Endodermal cell (in vitro differentiated cells): ENCODE results near the gene ITFG1. TPM values are rescaled to one million over a fixed set of nuclear protein-coding genes. Genes with fewer than 3 reads are reported as not detected.

Experiments used
- DNase-seq: peaks from one replicate; pipeline ENCODE4 v3.0.0-alpha.2; 2017
- H3K27ac ChIP-seq: 2 replicates; pipeline ENCODE4 v1.5.1; 2013; ENCODE audit warnings: mild to moderate bottlenecking, low read depth, low read length, moderate library complexity
- H3K27me3 ChIP-seq: 2 replicates; pipeline ENCODE4 v1.6.1; 2013; ENCODE audit warnings: mild to moderate bottlenecking, low read length, moderate library complexity; ENCODE audit not compliant: insufficient read depth, control insufficient read depth, poor library complexity, severe bottlenecking
- H3K36me3 ChIP-seq: 2 replicates; pipeline ENCODE4 v1.7.0; 2013; ENCODE audit warnings: mild to moderate bottlenecking, low read length, moderate library complexity; ENCODE audit not compliant: control insufficient read depth, insufficient read depth
- H3K4me1 ChIP-seq: one replicate; pipeline ENCODE4 v1.7.0; 2013; ENCODE audit warnings: low read length; ENCODE audit not compliant: control insufficient read depth, insufficient read depth
- H3K4me3 ChIP-seq: 2 replicates; pipeline ENCODE4 v1.5.1; 2013; ENCODE audit warnings: mild to moderate bottlenecking, low read length, moderate library complexity
- H3K9ac ChIP-seq: 2 replicates; pipeline ENCODE4 v1.6.1; 2013; ENCODE audit warnings: mild to moderate bottlenecking, low read length, moderate library complexity; ENCODE audit not compliant: poor library complexity, severe bottlenecking; ENCODE audit errors: extremely low read depth
- H3K9me3 ChIP-seq: 2 replicates; pipeline ENCODE4 v1.6.1; 2013; ENCODE audit warnings: mild to moderate bottlenecking, low read length, moderate library complexity; ENCODE audit not compliant: control insufficient read depth
- H3K27ac Mint-ChIP-seq: 2 replicates; pipeline ENCODE4 v1.8.0; 2020; ENCODE audit warnings: mixed read lengths
- H3K27me3 Mint-ChIP-seq: 2 replicates; pipeline ENCODE4 v1.8.0; 2021; ENCODE audit warnings: mild to moderate bottlenecking, mixed read lengths; ENCODE audit not compliant: insufficient read depth
- H3K36me3 Mint-ChIP-seq: 2 replicates; pipeline ENCODE4 v1.8.0; 2020; ENCODE audit warnings: low read depth, mixed read lengths
- H3K4me1 Mint-ChIP-seq: 2 replicates; pipeline ENCODE4 v1.8.0; 2020; ENCODE audit warnings: mixed read lengths
- H3K4me3 Mint-ChIP-seq: 2 replicates; pipeline ENCODE4 v1.8.0; 2020; ENCODE audit warnings: mild to moderate bottlenecking, moderate library complexity, mixed read lengths
- H3K9me3 Mint-ChIP-seq: 2 replicates; pipeline ENCODE4 v1.8.0; 2020; ENCODE audit warnings: mild to moderate bottlenecking, mixed read lengths
- CTCF ChIP-seq: fragments of 200-600 bp; sonication (generic); conservative IDR thresholded peaks from 2 replicates; pipeline ENCODE4 v1.5.0; 2021; ENCODE audit warnings: antibody characterized with exemption, mild to moderate bottlenecking
- WGBS, 2 experiments: methylation state at CpG; one replicate each; pipeline versions ENCODE4 v1.1.5 to v1.1.7; 2013; ENCODE audit warnings: missing lambda C conversion rate in 2 of 2, mixed read lengths in 1 of 2; ENCODE audit not compliant: insufficient coverage in 1 of 2, insufficient read length in 1 of 2; 5-methylcytosine and 5-hydroxymethylcytosine counted together
- total RNA-seq, 2 donors: library from RNA; stranded (reverse); fragmentation: NEBNext Ultra II Directional in 1 of 2; extraction: Animal tissue kit (Norgen Biotek cat#: 25700) in 1 of 2; gene quantifications; 2 replicates in 1 of 2; 3 replicates in 1 of 2; pipeline ENCODE4 v1.2.1, GENCODE V29; 2021

ITFG1 gene
- total RNA-seq, 2 donors from 2014 or later = 35.6 to 40.0 TPM

DNA sequence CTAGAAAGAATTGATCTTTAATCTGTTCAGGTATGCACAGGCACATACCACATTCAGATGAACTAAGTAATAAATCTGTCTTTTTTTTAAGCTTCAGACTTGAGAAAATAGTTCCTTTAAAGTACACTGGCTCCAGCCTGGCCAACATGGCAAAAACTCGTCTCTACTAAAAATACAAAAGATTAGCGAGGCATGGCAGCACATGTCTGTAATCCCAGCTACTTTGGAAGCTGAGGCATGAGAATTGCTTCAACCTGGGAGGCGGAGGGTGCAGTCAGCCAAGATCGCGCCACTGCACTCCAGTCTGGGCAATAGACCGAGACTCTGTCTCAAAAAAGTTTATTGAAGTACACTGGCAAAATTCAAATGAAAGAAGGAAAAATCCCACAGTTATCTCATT is 206.1 kb downstream of the ITFG1 start:
- Histone ChIP-seq H3K9me3 (no peaks in the 10 kb centered on the region), H3K27me3 (no peaks in the 10 kb centered on the region), H3K4me3 (no peak overlapping the region), H3K9ac (no peak overlapping the region), H3K4me1 (no peaks in the 10 kb centered on the region), H3K27ac (no peak overlapping the region), H3K36me3 (peaks cover 22% of the 10 kb centered on the region)
- no peak for DNase-seq
- Mint-ChIP-seq H3K27ac (no peak overlapping the region), H3K36me3 (peaks cover 15% of the 10 kb centered on the region), H3K4me3 (no peak overlapping the region), H3K4me1 (no peaks in the 10 kb centered on the region), H3K9me3 (no peaks in the 10 kb centered on the region), H3K27me3 (no peaks in the 10 kb centered on the region)
- TF ChIP-seq CTCF = no peak
- WGBS, 2 experiments = 93 to 98% methylated on average over 6 of the region's 6 CpGs

GRCh38 chr16:47250983-47251382 is 209.9 kb downstream of the ITFG1 start:
- Mint-ChIP-seq H3K27me3 (no peaks in the 10 kb centered on the region), H3K36me3 (no peaks in the 10 kb centered on the region), H3K27ac (no peak overlapping the region), H3K4me1 (no peaks in the 10 kb centered on the region), H3K9me3 (no peaks in the 10 kb centered on the region), H3K4me3 (no peak overlapping the region)
- no peak for DNase-seq
- Histone ChIP-seq H3K9ac (no peak overlapping the region), H3K4me1 (no peaks in the 10 kb centered on the region), H3K27me3 (no peaks in the 10 kb centered on the region), H3K9me3 (no peaks in the 10 kb centered on the region), H3K27ac (no peak overlapping the region), H3K4me3 (no peak overlapping the region), H3K36me3 (peaks cover 10% of the 10 kb centered on the region)
- 87 to 100% methylated on average over 2 of the region's 2 CpGs for WGBS, 2 experiments
- no peak for TF ChIP-seq CTCF

- no peak overlapping the region for H3K4me3 ChIP-seq
- WGBS, 2 experiments = 40 to 95% methylated on average over 1 to 2 of the region's 3 CpGs
Observed at GRCh38 chr16:47247690-47248089, 213.2 kb downstream of the ITFG1 start.

More at GRCh38 chr16:47247690-47248089, 213.2 kb downstream of the ITFG1 start:
- H3K27me3 Mint-ChIP-seq = no peaks in the 10 kb centered on the region
- no peaks in the 10 kb centered on the region for H3K4me1 ChIP-seq
- no peak overlapping the region for H3K27ac Mint-ChIP-seq
- H3K4me3 Mint-ChIP-seq = no peak overlapping the region
- peaks cover 10% of the 10 kb centered on the region for H3K36me3 ChIP-seq
- no peak overlapping the region for H3K27ac ChIP-seq
- no peaks in the 10 kb centered on the region for H3K4me1 Mint-ChIP-seq
- H3K27me3 ChIP-seq = no peaks in the 10 kb centered on the region
- H3K9me3 Mint-ChIP-seq = no peaks in the 10 kb centered on the region
- DNase-seq = no peak
- no peak for TF ChIP-seq CTCF
- H3K9me3 ChIP-seq = no peaks in the 10 kb centered on the region
- H3K9ac ChIP-seq = no peak overlapping the region
- no peaks in the 10 kb centered on the region for H3K36me3 Mint-ChIP-seq
